Measurements from ENCODE around the gene CHST15.
A peak's percentile ranks its signal among the peaks of the same experiment; 100 is the strongest.
"Not testable (repeated sequence)": the region's sequence is repeated elsewhere in the genome, so short reads cannot be mapped to it uniquely, and the experiment has no call there.

CHST15 gene

DNA sequence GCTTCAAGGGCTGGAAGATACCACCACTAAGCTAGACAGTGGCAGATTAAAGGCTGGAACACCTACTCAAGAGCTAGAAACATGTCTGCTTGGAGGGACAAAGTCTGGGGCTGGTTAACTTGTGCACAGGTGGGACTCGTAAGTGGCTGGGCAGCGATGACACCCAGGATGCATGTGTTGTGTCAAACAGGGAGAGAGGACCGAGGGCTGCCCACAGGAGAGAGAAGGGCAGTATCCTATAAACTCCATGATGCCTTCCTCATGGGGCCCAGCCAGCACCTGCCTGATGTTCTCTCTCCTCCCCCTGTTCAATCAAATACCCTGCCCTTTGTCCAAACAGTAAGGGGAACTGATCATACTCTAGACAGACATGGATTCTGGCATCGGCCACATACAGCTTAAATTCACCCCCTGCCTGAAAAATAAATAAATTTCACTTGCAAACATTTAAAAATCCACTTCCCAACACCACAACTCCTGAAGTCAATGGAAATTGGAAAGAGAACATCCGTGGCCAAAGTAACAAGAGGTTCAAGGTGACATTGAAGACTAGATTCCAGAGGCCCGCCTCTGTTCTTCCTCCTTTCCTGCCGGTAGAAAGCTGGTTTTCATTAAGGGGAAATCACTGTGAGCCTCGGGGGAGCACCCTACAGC is 50.6 kb downstream of the CHST15 start:
- no peak for DNase-seq

DNA sequence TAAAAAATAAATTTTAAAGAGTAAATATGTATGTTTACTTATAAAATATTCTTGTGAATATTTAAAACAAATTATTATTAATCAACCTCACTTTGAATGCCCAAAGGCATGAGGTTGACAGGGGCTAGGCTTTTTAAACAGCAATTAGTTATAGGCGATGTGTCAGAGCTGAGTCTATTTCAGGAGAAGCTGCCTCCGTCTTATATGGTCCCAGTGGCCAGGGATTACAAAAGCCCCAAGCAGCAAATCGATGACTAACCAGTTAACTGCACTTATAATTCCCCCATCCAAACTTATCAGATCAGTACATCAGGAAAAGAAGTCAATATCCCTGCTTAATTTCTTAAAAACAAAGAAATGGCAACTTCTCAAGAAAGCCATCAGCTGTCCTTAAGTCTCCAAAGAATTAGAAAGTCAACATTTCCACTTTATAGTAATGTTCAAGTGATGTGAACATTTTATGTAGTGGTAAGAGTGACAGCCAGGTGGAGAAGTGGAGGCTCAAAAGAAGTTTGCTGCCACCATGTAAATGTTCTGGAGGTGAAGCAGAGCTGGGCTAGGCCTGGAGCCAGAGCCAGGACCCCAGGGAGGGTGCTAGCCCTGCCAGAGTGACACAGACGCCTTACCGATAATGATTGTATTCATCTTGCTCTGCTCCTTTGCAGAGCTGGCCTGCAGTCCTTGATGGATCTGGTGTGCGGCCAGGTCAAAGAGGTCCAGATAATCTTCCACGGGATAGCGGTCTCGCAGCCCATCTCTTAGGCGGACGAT is 51.5 kb downstream of the CHST15 start:
- DNase-seq, result no peak

GRCh38 chr10:124040451-124041188 is 52.8 kb downstream of the CHST15 start:
- DNase-seq, result no peak

DNA sequence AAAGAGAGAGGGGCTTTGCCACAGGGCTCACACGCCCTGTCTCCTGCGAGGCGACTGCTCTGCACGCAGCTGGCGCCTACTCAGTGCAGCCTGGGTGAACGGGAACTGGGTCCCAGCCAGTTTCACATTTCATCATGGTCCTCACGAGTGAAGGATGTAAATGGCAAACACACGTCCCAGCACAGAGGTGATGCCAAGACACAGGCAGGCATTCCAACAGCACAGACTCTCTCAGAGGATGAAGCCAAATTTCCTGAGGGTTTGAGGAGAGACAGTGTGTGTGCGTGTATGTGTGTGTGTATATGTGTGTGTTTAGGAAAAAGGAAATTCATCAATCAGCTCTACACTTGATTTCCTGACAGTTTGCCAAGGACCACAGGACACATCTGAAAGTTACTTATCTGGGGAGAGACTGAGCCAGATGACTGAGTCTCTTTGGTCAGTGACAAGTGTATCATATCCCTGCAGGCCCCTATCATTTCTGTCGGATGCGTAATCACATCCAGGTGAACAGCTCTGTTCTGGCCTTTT is 53.9 kb downstream of the CHST15 start:
- no peak for DNase-seq

DNA sequence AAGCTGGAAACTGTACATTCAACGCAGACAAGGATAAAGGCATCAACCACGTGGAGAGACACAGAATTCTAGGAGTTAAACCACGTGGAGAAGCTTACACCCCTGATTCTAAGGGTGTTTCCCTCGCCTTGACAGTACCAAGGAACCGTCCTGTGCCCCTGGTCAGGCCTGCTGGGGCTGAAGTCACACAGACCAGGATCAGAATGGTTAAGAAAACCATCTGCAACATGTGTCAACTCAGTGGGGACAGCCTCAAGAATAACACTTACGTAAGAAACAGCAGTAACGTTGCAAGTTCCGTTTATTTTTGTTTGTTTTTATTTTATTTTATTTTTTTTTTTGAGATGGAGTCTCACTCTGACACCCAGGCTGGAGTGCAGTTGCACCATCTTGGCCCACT is 55.6 kb downstream of the CHST15 start:
- no peak for DNase-seq

- DNase-seq, result no peak
These were observed 56.1 kb downstream of the CHST15 start for GRCh38 chr10:124037286-124037685.

- DNase-seq, result no peak
These were observed 56.7 kb downstream of the CHST15 start for GRCh38 chr10:124036746-124037145.

DNA sequence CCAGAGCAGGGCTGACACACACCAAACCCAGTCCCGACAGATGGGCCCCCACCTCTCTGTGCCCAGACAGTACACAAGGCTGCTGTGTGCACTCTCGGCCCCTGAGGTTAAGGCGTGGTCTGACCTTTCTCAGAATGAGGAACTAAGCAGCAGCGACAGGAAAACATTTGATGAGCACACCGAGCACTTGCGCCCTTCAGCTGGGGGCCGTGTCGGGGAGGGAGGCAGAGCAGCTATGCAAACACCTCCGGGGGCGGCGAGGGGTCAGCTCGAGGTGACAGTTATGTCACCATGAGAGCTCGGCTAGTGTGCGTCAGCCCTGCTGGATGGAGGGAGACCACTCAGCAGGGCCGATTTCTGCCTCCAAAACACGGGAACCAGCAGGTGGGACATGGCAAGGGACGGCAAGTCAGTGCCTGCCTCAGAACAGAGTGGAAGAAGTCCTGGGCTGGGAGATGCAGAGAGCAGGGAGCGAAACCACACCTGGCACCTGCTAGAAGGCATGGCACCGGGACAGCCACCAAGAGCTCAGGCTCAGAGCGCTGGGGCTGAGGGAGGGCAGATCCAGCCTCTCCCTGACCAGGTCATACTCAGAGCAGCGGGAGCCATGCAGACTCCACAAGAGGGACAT is 57.4 kb downstream of the CHST15 start:
- DNase-seq, result peak; percentile 44

GRCh38 chr10:124035306-124035927 is 58.0 kb downstream of the CHST15 start:
- DNase-seq, result no peak

DNA sequence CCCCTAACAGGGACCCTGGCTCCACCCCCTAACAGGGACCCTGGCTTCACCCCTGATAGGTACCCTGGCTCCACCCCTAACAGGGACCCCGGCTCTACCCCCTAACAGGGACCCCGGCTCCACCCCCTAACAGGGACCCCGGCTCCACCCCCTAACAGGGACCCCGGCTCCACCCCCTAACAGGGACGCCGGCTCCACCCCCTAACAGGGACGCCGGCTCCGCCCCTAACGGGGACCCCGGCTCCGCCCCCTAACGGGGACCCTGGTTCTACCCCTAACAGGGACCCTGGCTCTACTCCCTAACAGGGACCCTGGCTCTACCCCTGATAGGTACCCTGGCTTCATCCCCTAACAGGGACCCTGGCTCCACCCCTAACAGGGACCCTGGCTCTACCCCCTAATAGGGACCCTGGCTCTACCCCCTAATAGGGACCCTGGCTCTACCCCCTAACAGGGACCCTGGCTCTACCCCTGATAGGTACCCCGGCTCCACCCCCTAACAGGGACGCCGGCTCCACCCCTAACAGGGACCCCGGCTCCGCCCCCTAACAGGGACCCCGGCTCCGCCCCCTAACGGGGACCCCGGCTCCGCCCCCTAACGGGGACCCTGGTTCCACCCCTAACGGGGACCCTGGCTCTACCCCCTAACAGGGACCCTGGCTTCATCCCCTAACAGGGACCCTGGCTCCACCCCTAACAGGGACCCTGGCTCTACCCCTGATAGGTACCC is 58.7 kb downstream of the CHST15 start:
- DNase-seq, result not testable (repeated sequence)

- no peak for DNase-seq
These were observed 59.5 kb downstream of the CHST15 start for GRCh38 chr10:124033887-124034218.

- no peak for DNase-seq
These were observed 60.2 kb downstream of the CHST15 start for GRCh38 chr10:124032971-124033886.

- no peak for DNase-seq
These were observed 61.1 kb downstream of the CHST15 start for GRCh38 chr10:124032087-124032935.

DNA sequence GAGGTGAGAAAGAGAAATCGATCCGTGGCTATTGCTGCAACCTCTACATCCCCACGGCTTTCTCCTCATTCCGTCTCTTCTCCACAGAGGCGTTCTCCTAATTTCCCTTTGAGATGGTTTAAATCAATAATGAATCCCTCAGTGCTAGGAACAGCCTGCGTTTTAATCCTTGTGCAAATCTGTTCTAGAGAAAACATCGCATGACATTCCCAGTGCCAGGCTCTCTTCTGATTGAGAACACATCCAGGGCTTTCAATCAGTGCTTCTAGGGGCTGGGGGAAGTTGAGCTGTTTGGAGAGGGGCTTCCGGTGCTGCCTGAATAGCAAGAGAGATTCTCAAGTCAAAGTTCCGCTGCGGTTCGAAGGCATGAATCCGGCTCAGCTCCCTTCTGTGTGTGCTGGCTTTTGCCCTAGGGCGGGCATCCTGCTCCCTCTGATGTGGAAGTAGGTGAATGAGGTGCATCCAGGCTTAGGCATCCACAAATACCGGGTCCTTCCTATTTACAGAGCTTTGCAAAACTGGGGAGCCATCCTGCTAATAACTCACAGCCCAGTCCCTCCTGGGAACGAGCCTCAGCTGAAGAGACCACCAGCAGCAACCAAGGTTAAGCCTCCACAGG is 62.8 kb downstream of the CHST15 start:
- no peak for DNase-seq

- no peak for DNase-seq
These were observed 63.3 kb downstream of the CHST15 start for GRCh38 chr10:124030061-124030460.

- no peak for DNase-seq
These were observed 63.8 kb downstream of the CHST15 start for GRCh38 chr10:124029559-124029958.

DNA sequence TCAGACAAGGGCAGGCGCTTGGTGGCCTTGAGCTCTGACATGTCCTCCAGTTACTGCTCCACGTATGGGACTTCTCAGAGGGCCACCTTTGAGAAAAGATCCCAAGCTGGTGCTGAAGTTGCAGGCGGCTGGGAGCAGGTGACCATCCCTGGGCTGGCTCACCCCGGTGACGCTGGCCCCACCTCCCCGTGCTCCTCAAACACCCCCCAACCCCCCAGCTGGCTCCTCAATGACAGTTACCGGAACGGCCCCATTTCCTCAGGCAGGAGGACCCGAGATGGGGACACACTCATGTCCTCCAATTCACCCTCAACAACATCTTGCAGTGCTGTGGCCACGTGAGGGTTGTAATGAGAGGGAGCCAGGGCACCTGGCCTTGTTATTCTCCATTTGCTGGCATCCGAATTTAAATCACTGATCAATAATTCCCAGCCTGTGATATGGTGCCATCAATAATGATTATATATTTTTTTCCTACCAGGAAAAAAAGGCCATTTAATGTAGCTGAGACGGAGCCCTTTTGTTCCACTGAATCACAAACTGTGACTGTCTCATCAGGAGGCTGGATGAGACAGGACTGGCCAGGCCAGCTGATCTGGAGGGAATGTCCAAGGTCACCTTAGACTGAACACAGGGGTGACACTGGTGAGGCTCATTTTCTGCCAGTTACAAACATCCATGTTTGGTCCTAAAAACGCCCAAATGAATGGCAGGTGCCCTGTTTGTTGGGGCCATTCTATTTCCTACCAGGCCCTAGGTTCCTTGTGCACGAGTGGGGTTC is 64.5 kb downstream of the CHST15 start:
- no peak for DNase-seq

DNA sequence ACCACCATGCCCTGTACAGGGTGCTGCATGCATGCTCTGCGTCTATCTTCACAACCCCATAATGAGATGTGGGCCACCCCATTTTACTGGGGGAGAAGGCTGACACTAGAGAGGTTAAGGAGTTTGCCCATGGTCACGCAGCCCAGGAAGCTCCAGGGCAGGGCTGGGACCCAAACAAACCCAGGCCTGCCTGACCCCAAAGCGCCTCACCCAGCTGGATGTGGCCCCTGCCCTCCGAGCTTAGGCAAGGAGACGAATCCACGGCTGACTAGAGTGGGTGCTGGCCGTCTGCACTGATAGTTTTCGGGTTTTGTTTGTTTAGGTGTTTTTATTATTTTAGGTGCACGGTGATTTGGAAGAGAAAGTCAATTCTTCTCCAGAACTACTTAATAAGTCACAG is 65.7 kb downstream of the CHST15 start:
- DNase-seq, result no peak
